NCI-H1092 treated with DMSO at 0.1 percent for 48 hours (cell line): Measurements from ENCODE around the gene PTPN4.

Source experiments
- DNase-seq: peaks from one replicate; lab custom pipeline; 2025; lab: John Stamatoyannopoulos, UW

The PTPN4 gene

GRCh38 chr2:119731983-119732382, 27.7 kb upstream of the PTPN4 start:
- DNase-seq = no peak

DNA sequence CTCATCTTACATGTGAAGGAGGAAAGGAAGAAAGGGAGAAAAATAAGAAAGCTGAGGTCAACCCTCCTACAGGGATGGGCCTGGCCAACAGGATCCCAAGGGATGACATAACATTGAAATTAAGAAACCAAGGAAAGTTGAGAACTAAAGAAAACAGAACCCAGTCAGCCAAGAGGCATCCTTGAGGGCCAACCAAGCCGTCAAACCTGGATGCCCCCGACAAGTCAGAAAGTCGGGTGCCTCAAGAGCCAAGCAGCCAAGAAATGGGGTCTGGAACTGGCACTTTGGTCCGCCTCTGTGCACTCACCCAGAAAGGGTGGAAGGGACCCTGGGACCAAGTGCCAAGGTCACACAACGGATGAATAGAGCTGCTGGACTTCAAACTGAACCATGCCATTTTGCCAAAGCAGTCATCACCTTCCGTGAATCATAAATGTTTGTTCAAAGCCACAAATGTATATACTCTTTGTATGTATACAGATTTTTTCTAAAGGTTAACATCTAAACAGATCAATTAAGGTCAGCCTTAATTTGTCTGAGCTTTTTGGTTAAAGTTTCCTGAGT, 27.0 kb upstream of the PTPN4 start:
- no peak for DNase-seq

- DNase-seq = no peak
These were observed 25.7 kb upstream of the PTPN4 start for GRCh38 chr2:119734047-119734446.

DNA sequence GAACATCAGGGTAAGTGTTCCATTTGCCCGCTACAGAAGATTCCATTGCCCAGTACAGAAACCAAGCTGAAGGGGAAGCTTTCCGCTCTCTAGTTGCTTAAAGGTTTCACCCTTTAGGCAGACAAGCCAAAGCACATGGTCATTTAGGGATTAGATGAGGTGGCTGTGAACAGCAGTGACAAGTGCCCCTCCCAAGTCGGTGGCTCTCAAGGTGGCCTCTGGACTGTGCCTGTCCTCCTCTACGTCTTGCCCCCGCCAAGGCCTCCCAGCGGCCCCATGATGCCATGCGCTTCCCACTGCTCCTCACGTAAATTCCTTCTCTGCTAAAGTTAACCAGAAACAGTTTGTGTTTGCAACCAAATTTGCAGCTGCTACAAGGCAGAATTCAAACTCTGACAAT, 24.2 kb upstream of the PTPN4 start:
- no peak for DNase-seq

DNA sequence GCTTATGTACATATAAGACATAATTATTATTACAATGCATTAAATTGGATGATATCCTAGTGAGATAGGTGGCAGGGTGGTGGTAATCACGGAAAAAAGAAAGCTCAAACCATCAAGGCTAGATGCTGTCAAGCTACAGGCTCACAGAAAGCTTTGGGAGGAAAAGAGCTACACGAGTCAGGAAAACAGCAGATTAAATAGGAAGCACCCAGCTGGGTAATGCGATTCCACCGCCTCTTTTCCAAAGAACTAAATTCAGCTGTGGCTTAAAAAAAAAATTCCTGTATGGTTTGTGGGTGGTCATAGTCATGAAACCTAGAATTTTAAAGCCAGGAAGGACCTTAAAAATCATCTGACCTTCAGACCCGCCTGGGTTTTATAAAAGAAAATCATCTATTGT, 23.7 kb upstream of the PTPN4 start:
- DNase-seq = no peak

DNA sequence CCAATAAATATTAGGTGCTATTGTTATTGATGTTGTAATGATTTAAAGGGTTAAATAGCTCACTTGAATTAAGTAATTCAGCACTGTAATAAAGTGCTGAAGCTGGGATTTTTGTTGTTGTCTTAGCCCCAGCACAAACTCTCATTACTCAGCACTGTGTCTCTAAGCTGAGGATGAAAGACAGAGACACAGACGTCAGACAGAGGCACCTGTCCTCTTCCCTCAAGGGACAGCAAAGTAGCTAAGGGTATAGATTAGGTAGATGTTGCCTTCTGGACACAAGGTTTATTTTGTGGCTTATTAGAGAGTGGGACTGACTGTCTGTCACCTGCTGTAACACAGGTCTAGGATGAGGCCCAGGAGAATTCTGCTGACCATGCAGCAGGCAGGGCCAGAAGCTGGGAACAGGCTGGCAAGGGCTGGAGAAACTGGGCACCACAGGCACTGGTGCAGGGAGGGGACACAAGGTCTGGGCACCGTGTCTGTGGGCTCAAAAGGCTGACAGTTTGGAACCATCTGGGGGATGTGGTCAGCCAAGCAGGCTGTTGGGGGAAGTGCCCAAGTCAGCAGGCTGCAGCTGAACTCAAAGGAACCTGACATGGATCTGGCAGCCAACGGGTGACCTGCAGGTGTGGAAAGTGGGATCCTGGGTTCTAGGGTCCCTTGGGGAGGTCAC, 20.0 kb upstream of the PTPN4 start:
- DNase-seq = no peak

DNA sequence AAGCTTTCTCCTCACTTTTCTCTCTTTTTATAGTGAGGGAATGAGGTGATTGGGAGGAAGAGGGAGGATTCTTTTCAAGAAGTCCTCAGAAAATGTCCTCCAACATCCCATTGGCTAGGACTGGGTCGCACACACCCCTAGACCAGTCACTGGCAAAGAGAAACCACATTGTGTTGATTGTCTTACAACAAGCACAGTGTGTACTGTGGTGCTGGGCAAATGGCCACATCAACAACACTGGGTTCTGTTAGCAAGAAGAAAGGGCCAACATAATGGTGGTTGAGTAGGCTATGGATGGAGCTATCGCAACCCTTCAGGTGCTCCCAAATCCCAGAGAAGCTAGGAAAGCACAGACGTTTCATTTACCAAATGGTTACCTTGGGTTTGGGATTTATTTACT, 18.7 kb upstream of the PTPN4 start:
- DNase-seq = no peak

GRCh38 chr2:119741868-119742267, 17.9 kb upstream of the PTPN4 start:
- no peak for DNase-seq

DNA sequence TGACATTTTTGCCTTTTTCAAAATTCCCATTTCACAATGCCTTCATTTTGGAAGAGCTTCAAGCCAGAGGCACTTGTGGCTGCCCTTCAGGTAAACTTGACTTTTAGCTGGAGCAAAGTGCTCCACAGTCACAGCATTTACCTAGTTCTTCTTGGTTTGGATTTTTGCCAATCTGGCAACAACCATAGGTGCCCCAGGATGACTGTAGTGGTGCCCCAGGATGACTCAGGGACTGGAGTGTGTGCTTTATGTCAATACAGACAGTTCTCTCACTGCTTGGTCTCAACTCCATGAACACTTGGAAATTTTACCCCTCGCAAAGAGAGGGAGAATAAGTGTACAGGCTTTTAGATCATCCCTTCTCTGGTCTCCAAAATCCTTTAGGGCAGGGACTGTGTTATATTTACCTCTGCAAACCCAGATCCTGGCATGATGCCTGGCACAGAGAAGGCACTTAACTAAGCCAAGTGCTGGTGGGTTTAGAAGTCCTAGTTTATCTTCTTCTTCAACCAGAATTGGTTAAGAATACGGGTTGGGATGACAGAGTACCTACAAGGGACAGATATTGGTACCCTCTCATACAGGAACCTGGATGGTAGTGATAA, 15.3 kb upstream of the PTPN4 start:
- peak; percentile 7 for DNase-seq

DNA sequence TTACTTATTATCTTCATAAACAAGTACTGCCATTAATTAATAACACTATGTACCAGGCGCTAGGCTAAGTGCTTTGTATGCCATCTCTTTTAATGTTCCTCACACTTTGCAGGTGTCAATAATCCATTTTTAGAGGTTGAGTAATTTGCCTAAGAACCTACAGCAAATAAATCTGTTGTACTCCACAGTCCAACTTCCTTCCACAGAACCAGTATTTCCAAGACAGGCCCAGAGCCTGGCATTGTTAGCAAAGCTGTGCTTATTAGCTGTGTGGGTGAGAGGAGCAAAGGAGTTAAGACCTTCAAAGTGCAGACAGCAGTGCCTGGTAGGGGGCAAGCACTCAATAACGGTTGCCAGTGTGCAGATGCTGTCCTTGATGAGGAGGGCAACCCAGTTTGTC, 14.2 kb upstream of the PTPN4 start:
- DNase-seq = no peak

- no peak for DNase-seq
These were observed 12.7 kb upstream of the PTPN4 start for GRCh38 chr2:119746836-119747686.

DNA sequence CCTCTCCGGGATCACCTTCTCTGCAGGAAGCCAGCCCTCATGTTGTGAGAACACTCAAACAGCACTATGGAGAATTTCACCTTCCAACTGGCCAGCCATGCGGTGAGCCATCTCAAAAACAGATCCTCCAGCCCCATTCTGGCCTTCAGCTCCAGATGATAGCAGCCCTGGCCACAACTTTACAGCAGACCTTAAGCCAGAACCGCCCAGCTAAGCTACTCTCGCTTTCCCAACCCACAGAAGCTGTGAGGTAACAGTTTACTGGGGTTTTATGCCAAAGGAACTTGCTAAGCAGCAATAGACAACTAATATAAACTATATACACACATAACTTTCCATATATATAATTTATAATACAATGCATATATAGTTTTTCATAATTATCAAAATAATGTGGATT, 11.6 kb upstream of the PTPN4 start:
- no peak for DNase-seq

DNA sequence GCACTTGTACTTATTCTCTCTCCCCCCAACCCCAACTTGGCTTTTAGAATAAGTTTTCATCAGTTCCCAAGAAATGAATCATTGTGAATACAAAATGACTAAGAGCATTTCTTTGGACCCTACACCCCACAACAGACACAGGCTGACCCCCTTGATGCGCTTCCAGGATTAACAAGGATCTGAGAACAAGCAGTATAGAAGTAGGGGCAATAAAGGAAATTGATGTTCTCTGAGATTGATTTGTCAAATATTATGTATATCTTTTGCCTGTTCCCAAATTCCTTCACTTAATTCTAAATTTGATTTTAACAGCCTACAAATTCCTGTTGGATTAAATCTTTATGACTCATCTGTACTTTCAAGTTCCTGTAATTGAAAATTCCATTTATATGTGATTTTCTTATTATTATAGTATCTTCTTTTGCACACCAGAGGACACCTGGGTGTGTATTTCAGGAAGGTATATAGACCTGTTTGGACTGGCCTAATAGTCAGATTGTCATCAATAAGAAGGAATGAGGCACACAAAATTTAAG, 10.2 kb upstream of the PTPN4 start:
- DNase-seq = no peak

DNA sequence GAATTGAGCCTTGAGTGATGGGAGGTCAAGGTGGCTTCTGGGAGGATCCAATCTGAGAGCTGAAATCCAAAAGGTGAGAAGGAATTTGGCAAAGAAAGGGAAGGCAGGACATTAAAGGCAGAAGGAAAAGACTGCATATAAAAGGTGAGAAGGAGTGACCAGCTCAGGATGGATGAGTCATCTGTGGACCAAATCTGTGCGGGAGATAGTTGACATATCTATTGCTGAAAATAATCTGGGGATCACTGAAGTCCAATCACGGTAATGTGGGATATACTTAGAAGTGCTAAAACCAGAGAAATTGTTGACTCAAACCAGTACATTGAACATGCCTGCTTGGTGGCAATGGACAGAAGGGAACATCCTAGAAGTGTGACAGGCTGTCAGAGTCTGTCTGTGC, 8.0 kb upstream of the PTPN4 start:
- no peak for DNase-seq

DNA sequence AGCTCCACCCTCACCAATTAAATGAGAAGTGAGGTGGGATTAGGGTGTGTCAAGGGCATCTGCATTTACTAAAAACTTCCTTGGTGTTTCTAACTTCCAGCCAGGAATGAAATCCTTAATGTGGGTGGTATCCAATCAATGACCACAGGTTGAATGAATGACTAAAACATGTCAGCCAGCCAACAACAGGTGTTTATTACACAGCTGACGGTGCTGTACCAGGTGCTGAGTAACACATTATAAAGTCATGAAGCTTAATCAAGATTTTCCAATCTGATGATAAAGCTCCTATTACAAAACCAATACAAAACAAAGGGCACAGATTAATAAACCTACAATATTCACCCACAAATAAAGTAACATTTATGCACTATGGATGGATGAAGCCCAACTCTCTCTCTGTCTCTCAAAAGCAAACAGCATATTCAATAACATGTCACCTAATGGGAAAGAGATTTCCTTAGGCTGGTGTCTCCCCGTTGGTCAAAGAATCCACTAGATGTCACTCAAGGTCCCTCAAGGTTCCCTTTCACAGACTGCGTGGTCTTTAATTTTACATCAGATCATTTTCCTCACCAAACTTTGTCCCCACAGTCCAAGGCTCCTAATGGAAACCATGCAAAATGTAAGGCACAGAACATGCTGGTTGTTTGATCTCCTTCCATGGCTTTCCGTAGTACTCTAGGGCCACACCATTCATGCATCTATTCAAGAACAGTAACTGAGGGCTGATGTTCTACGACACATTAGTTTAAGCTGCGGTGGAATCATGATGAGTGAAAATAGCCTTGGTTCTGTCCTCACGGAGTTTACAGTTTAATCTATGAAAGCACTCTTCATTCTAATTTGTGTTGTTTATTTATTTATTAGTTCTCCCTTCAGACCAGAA, 6.4 kb upstream of the PTPN4 start:
- DNase-seq = peak; percentile 38

- DNase-seq = no peak
These were observed 5.8 kb upstream of the PTPN4 start for GRCh38 chr2:119753930-119754321.

DNA sequence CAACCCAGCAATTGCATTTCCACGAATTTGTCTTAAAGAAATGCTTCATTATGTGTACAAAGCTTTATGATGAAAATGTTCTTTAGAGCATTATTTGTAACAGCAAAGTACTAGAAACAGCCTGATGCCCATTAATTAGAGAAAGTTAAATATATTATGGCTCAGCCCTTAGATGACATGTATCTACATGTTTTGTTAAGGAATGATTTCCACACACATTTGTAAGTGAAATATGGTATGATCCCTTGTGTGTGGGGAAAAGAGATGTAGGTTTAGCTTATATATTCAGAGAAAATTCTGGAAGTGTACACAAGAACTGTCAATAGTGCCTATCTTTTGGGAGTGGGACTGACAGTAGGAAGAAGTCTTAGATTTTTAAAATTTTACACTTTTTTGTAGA, 3.8 kb upstream of the PTPN4 start:
- no peak for DNase-seq

DNA sequence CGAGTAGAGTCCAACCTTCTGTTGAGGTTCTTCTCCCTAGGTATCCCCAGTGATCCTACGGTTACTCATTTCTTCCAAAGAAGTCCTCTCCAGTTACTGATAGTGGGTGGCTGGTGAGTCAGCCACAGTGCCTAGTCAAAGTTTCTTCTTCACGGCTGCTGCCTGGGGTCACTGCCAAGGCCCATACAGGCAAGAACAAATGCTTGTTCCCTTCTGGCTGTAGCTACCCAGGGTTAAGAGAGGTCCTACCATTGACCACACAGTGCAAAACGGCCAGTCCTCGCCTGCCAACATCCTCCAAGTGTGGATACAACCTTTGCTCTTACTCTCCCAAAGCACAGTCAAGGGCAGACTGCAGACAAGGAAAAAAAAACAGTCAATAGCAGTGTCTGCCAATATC, 2.9 kb upstream of the PTPN4 start:
- DNase-seq = no peak

DNA sequence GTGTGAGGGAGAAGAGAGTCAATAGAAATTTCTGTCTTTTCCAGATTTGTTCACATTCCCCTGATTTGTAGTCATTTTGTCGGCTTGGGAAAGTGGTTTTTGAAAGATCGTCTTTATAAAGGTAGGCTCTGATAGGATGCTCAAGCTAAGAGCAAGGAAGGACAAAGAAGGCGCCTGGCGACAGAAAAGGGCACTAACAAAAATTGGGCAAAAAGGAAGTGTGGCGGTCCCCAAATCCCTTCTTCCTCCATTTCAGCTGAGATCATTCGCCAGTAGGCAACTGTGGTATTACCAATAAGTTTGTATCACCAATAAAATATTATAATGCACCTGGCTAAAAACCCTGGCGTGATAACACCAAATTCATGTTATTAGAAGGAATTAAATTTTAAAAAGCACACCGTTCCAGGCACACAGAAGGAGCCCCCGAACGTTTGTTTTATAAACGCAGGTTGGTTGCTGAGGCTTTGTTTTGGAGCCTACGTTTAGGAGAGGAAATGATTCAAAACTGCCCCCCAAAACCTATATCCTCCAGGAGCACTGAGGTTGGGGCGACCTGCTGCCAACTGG, 756 bp upstream of the PTPN4 start:
- DNase-seq = no peak

DNA sequence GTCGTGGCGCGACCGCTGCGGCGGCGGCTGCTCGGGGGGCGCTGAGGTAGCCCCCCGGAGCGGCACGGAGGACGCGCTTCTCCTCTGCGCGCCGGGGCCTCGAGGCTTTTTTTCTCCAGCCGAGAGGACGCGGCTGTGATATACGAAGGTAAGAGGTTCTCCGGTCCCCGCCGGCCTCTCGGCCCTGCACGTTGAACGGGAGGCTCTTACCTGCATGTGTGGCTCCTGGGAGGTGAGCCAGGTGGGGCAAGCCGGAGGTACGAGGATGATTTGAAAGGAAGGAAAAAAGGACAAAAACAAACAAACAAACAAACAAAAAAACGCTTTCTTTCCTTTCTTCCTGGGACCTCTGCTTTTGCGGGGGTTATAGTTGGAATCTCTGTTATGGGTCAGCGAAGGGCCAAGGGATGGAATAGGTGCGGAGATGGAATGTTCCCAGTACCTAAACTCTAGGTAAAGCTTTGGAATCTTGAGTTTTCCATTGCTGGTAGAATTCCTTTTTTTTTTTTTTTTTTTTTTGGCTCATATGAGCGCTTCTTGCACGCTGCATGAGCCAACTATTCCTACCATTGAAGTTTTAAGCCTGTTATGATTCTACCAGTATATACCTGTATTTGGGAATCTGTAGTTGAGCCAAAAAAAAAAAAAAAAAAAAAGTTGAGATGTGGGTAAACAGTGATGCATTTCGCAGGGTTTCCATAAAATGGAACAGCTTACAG, 674 bp downstream of the PTPN4 start:
- DNase-seq = peak; percentile 40

GRCh38 chr2:119760956-119761275, 1.2 kb downstream of the PTPN4 start:
- DNase-seq = no peak
